Fibroblast of skin of right biceps (primary cell): ENCODE measurements around the gene RTN4RL1.

Experiments used
- DNase-seq: peaks from one replicate; pipeline ENCODE4 v3.0.0-alpha.2; 2013

RTN4RL1 gene

GRCh38 chr17:2044263-2044894 lies 19.2 kb upstream of the RTN4RL1 start:
- DNase-seq = no peak

GRCh38 chr17:2043785-2044184 lies 18.7 kb upstream of the RTN4RL1 start:
- DNase-seq = peak; percentile 72

- DNase-seq = no peak
Measured at GRCh38 chr17:2042933-2043332, 17.8 kb upstream of the RTN4RL1 start.

GRCh38 chr17:2042390-2042847 lies 17.3 kb upstream of the RTN4RL1 start:
- peak; percentile 53 for DNase-seq

- DNase-seq = peak; percentile 94
Measured at GRCh38 chr17:2041561-2042389, 16.6 kb upstream of the RTN4RL1 start, which contains the start of gene OVCA2. Gene OVCA2 (plus strand): TSS chr17:2042022. CDS start chr17:2042048, 26 bp downstream.

- no peak for DNase-seq
Measured at GRCh38 chr17:2040942-2041560, 15.9 kb upstream of the RTN4RL1 start.

- no peak for DNase-seq
Measured at GRCh38 chr17:2040219-2040827, 15.2 kb upstream of the RTN4RL1 start.

GRCh38 chr17:2037155-2037554 lies 12.0 kb upstream of the RTN4RL1 start:
- no peak for DNase-seq

GRCh38 chr17:2035541-2036488 lies 10.7 kb upstream of the RTN4RL1 start:
- no peak for DNase-seq

- peak; percentile 99 for DNase-seq
Measured at GRCh38 chr17:2034806-2035540, 9.8 kb upstream of the RTN4RL1 start.

GRCh38 chr17:2034157-2034556 lies 9.0 kb upstream of the RTN4RL1 start:
- DNase-seq = peak; percentile 89

- peak; percentile 56 for DNase-seq
Measured at GRCh38 chr17:2033153-2033552, 8.0 kb upstream of the RTN4RL1 start.

GRCh38 chr17:2030779-2031163 lies 5.6 kb upstream of the RTN4RL1 start:
- DNase-seq = no peak

GRCh38 chr17:2029911-2030778 lies 5.0 kb upstream of the RTN4RL1 start, which contains the start of gene DPH1:
Gene DPH1 (plus strand): TSS chr17:2030153. CDS start chr17:2030170, 17 bp downstream.
- peak; percentile 91 for DNase-seq

GRCh38 chr17:2028737-2029136 lies 3.6 kb upstream of the RTN4RL1 start:
- no peak for DNase-seq

GRCh38 chr17:2028234-2028614 lies 3.1 kb upstream of the RTN4RL1 start:
- no peak for DNase-seq

GRCh38 chr17:2027528-2028233 lies 2.5 kb upstream of the RTN4RL1 start:
- peak; percentile 36 for DNase-seq

- peak; percentile 70 for DNase-seq
Measured at GRCh38 chr17:2025622-2026309, 632 bp upstream of the RTN4RL1 start.
